ENCODE results near the gene ANO2.

DNA sequence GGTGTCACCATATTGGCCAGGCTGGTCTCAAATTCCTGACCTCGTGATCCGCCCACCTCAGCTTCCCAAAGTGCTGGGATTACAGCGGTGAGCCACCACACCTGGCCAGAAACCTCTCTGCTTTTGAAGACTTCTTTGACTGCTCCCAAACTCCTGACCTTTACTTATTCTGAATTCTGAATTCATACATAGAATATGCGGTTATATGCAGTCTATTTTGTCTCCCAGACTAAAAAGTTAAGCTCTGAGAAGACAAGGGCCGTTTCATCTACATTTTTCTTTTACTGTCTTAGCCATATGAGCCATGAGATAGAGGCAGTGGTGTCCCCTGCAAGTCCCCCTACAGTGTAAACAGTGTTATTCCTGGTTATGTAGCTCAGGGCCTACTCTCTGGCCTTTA lies 333.9 kb downstream of the ANO2 start:
- TF ChIP-seq SUZ12 (IDR thresholded peaks at IDR 0.05; ENCODE audit: extremely low read depth, insufficient read depth, insufficient read length) (no peak), YY1 (IDR thresholded peaks at IDR 0.05; ENCODE audit: insufficient read depth, insufficient read length) (no peak), ZNF274 (IDR thresholded peaks at IDR 0.05; ENCODE audit: low read depth, low read length) (no peak)
